CD14-positive monocyte (primary cell): Measurements from ENCODE around the gene MRPL45. TPM values are rescaled to one million over a fixed set of nuclear protein-coding genes. Genes with fewer than 3 reads are reported as not detected.
"Not testable (repeated sequence)": the region's sequence is repeated elsewhere in the genome, so short reads cannot be mapped to it uniquely, and the experiment has no call there.

ENCODE experiments used
- DNase-seq, 3 donors: peaks; one replicate each; pipeline ENCODE4 v3.0.0-alpha.2; 2011 to 2022
- H2AFZ ChIP-seq: 2 replicates; pipeline ENCODE4 v1.6.0; 2012; ENCODE audit warnings: mild to moderate bottlenecking, low read depth, low read length, inconsistent platforms; ENCODE audit not compliant: insufficient read depth, poor library complexity, severe bottlenecking
- H3K27ac ChIP-seq, 2 donors: 1 replicate in 1 of 2; 2 replicates in 1 of 2; pipeline ENCODE4 v1.5.1; 2012 to 2013; ENCODE audit warnings: low read length in 2 of 2, control low read depth in 1 of 2, inconsistent platforms in 1 of 2, low read depth in 1 of 2, mild to moderate bottlenecking in 1 of 2
- H3K27me3 ChIP-seq, 2 donors: one replicate each; pipeline versions ENCODE4 v1.6.0 to v1.6.1; 2011 to 2013; ENCODE audit warnings: low read length in 2 of 2; ENCODE audit not compliant: control insufficient read depth in 2 of 2, insufficient read depth in 2 of 2
- H3K36me3 ChIP-seq, 2 donors: replicated peaks in 1 of 2; 1 replicate in 1 of 2; 2 replicates in 1 of 2; pipeline versions ENCODE4 v1.5.1 to v1.6.1; 2012 to 2013; ENCODE audit warnings: low read length in 2 of 2, control low read depth in 1 of 2, inconsistent platforms in 1 of 2, mild to moderate bottlenecking in 1 of 2; ENCODE audit not compliant: insufficient read depth in 2 of 2, control insufficient read depth in 1 of 2
- H3K4me1 ChIP-seq, 2 donors: 1 replicate in 1 of 2; 2 replicates in 1 of 2; pipeline versions ENCODE4 v1.5.1 to v1.6.1; 2012 to 2013; ENCODE audit warnings: low read length in 2 of 2, control low read depth in 1 of 2, inconsistent platforms in 1 of 2, mild to moderate bottlenecking in 1 of 2, moderate library complexity in 1 of 2; ENCODE audit not compliant: insufficient read depth in 2 of 2, control insufficient read depth in 1 of 2
- H3K4me2 ChIP-seq: replicated peaks from 2 replicates; pipeline ENCODE3; 2012; ENCODE audit warnings: low read length, moderate library complexity, mild to moderate bottlenecking; ENCODE audit not compliant: poor library complexity, severe bottlenecking; ENCODE audit errors: extremely low read depth
- H3K4me3 ChIP-seq, 3 experiments: fragments of 200-600 bp in 1 of 3; sonication (generic) in 1 of 3; replicated peaks in 1 of 3; 1 replicate in 2 of 3; 2 replicates in 1 of 3; pipeline ENCODE4 v1.5.1; 2011 to 2013; ENCODE audit warnings: low read length in 3 of 3, mild to moderate bottlenecking in 3 of 3, control low read depth in 2 of 3, low read depth in 2 of 3, inconsistent platforms in 1 of 3, moderate library complexity in 1 of 3
- H3K79me2 ChIP-seq: 2 replicates; pipeline ENCODE4 v1.6.0; 2012; ENCODE audit warnings: mild to moderate bottlenecking, control low read depth, inconsistent platforms, low read length, moderate library complexity; ENCODE audit not compliant: insufficient read depth
- H3K9ac ChIP-seq: 2 replicates; pipeline ENCODE4 v1.6.0; 2017; ENCODE audit warnings: low read length, mild to moderate bottlenecking; ENCODE audit not compliant: insufficient read depth, poor library complexity, severe bottlenecking
- H3K9me3 ChIP-seq, 2 donors: replicated peaks in 1 of 2; 1 replicate in 1 of 2; 2 replicates in 1 of 2; pipeline versions ENCODE4 v1.5.1 to v1.6.1; 2012 to 2013; ENCODE audit warnings: low read length in 2 of 2, control low read depth in 1 of 2; ENCODE audit not compliant: control insufficient read depth in 1 of 2, insufficient read depth in 1 of 2
- H4K20me1 ChIP-seq: 2 replicates; pipeline ENCODE4 v1.6.0; 2012; ENCODE audit warnings: mild to moderate bottlenecking, low read length, control low read depth, moderate library complexity; ENCODE audit not compliant: insufficient read depth
- H3K27ac Mint-ChIP-seq, 7 donors: one replicate each; pipeline ENCODE4 v1.8.0; 2020; ENCODE audit warnings: mild to moderate bottlenecking in 7 of 7, mixed read lengths in 7 of 7, moderate library complexity in 6 of 7, inconsistent platforms in 2 of 7
- H3K27me3 Mint-ChIP-seq, 3 donors: one replicate each; pipeline ENCODE4 v1.8.0; 2021 to 2022; ENCODE audit warnings: low read depth in 3 of 3, mild to moderate bottlenecking in 3 of 3, mixed read lengths in 3 of 3, moderate library complexity in 3 of 3, inconsistent platforms in 1 of 3
- H3K36me3 Mint-ChIP-seq, 2 donors: one replicate each; pipeline ENCODE4 v1.8.0; 2020; ENCODE audit warnings: mixed read lengths in 2 of 2, inconsistent platforms in 1 of 2, mild to moderate bottlenecking in 1 of 2
- H3K4me1 Mint-ChIP-seq: one replicate; pipeline ENCODE4 v1.8.0; 2020; ENCODE audit warnings: mild to moderate bottlenecking, mixed read lengths
- H3K4me3 Mint-ChIP-seq, 2 donors: one replicate each; pipeline ENCODE4 v1.8.0; 2020; ENCODE audit warnings: mild to moderate bottlenecking in 2 of 2, mixed read lengths in 2 of 2, moderate library complexity in 1 of 2
- H3K9me3 Mint-ChIP-seq, 7 donors: one replicate each; pipeline ENCODE4 v1.8.0; 2020 to 2022; ENCODE audit warnings: mixed read lengths in 7 of 7, mild to moderate bottlenecking in 6 of 7, moderate library complexity in 6 of 7, inconsistent platforms in 2 of 7
- whole genome bisulfite sequencing: methylation state at CpG from one replicate; pipeline ENCODE4 v1.1.5; 2013; ENCODE audit warnings: missing lambda C conversion rate; ENCODE audit not compliant: insufficient coverage; 5-methylcytosine and 5-hydroxymethylcytosine counted together
- intact Hi-C, 2 donors: fragments of 100-400 bp; cut with micrococcal nuclease; formaldehyde crosslinking; loops; one replicate each; pipeline versions ENCODE4 v1.15.0 to v1.15.1; 2023
- polyA plus RNA-seq, 3 donors: library from polyadenylated mRNA; depleted of rRNA in 1 of 3; unstranded in 2 of 3; stranded (reverse) in 1 of 3; fragments of 300-500 nt in 2 of 3; fragments of >200 nt in 1 of 3; fragmentation: Illumina TruSeq in 2 of 3; gene quantifications; 1 replicate in 2 of 3; 2 replicates in 1 of 3; pipeline ENCODE4 v1.2.3, GENCODE V29; 2012 to 2021

Gene MRPL45
- polyA plus RNA-seq, 3 donors = 18.3 to 20.8 (median 19.8) TPM

DNA sequence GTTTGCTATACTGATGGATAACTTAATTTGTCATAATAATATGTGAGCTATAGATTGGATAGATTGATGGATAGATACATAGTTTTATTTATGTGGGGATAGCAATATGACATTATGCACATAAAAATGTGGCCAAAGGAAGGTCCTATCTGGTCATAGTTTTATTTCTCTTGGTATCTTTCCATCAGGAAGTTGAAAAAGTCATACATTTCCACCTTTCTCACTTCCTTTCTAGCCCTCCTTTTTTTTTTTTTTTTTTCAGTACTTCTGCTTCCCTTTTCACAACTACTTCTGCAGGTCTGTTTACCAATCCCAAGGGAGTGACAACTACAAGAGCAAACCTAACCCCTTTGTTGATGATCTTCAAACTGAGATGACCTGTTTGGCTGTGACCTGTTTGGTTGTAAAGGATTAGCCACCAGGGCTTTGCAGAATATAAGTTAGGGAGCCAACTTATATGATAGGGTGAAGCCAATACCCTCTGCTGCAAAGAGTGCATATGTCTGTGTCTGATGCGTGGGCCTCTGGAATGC lies 30.9 kb upstream of the MRPL45 start:
- no CpG with 5 or more reads among the region's 1 CpG for WGBS
- H4K20me1 ChIP-seq, H2AFZ ChIP-seq, H3K27ac Mint-ChIP-seq, H3K36me3 Mint-ChIP-seq, H3K4me3 ChIP-seq, H3K27me3 ChIP-seq, H3K36me3 ChIP-seq, H3K9ac ChIP-seq, H3K79me2 ChIP-seq, H3K4me1 Mint-ChIP-seq, H3K9me3 Mint-ChIP-seq, DNase-seq, intact Hi-C loops, H3K27ac ChIP-seq, H3K4me1 ChIP-seq, H3K4me2 ChIP-seq, H3K27me3 Mint-ChIP-seq, H3K9me3 ChIP-seq: not testable (repeated sequence)
- peak overlapping the region in 1 of 2 donors; percentile 57 for H3K4me3 Mint-ChIP-seq

DNA sequence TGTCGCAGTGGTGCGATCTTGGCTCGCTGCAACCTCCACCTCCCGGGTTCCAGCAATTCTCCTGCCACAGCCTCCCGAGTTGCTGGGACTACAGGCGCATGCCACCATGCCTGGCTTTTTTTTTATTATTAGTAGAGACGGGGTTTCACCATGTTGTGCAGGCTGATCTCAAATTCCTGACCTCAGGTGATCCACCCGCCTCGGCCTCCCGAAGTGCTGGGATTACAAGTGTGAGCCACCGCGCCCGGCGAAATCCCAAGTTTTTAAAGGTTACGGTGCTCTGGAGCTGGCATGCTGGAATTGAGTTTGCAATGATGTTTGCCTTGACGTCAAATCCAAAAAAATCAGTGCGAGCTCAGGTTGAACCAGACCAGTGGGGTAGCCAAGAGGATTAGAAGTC lies 30.4 kb upstream of the MRPL45 start:
- H3K4me1 Mint-ChIP-seq, H3K36me3 Mint-ChIP-seq, H3K27ac ChIP-seq, H3K9ac ChIP-seq, H3K4me1 ChIP-seq, DNase-seq, H3K79me2 ChIP-seq, H3K36me3 ChIP-seq, H3K27me3 Mint-ChIP-seq, H4K20me1 ChIP-seq, H3K27ac Mint-ChIP-seq, H3K9me3 Mint-ChIP-seq, H2AFZ ChIP-seq, intact Hi-C loops, H3K27me3 ChIP-seq, H3K9me3 ChIP-seq, H3K4me3 Mint-ChIP-seq, H3K4me2 ChIP-seq, H3K4me3 ChIP-seq: not testable (repeated sequence)
- WGBS = 95% methylated on average over 4 of the region's 17 CpGs

DNA sequence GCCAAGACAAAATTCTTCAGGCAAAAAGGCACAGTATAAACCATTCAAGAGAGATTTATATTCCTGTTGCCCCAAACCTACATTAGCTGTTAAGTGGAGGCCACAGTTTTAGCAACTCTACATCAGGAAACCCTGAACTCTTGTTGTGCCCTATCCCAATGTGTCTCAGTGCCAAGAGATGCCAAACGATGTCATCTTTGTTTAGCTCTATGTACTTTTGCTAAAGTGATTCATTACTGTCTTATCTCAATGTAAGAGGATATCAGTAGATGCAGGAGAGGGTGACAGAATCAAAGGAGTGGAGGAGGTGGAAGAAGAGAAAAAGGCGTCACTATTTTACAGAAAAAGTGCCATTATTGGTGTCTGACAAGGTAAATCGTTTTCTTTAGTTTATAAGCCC lies 28.8 kb upstream of the MRPL45 start:
- H3K4me1 Mint-ChIP-seq, H3K4me3 ChIP-seq, H3K27me3 Mint-ChIP-seq, DNase-seq, H3K27ac Mint-ChIP-seq, H3K27me3 ChIP-seq, H3K79me2 ChIP-seq, H3K36me3 Mint-ChIP-seq, H3K36me3 ChIP-seq, H4K20me1 ChIP-seq, H3K4me3 Mint-ChIP-seq, H3K4me1 ChIP-seq, H3K9me3 Mint-ChIP-seq, H3K9me3 ChIP-seq, H3K27ac ChIP-seq, H2AFZ ChIP-seq, H3K4me2 ChIP-seq, H3K9ac ChIP-seq, intact Hi-C loops: not testable (repeated sequence)
- WGBS = no CpG with 5 or more reads among the region's 3 CpGs

DNA sequence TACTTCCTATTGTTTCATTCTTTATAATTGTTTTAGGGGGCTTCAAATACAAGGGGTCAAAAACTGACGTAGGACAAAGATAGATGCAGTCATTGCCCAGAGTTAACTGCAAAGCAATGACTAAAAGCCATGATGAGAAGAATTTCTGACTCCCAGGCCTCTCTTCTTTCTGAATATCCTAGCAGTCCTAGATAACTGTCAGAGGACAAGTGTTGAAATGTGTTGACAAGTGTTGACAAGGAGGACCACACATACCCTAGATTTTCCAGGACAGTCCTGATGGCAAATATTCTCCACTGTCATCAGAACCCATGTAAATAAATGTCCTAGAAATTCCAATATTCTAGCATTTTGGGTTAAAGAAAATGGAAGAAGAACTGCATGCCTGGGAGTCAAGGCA lies 27.9 kb upstream of the MRPL45 start:
- H3K4me1 ChIP-seq, H3K36me3 Mint-ChIP-seq, H3K4me1 Mint-ChIP-seq, H4K20me1 ChIP-seq, H3K9me3 ChIP-seq, H3K79me2 ChIP-seq, H3K27ac Mint-ChIP-seq, H3K4me3 Mint-ChIP-seq, H3K4me2 ChIP-seq, H2AFZ ChIP-seq, DNase-seq, H3K9ac ChIP-seq, H3K27me3 Mint-ChIP-seq, H3K9me3 Mint-ChIP-seq, H3K27ac ChIP-seq, intact Hi-C loops, H3K36me3 ChIP-seq, H3K4me3 ChIP-seq, H3K27me3 ChIP-seq: not testable (repeated sequence)
- no CpG with 5 or more reads among the region's 1 CpG for WGBS
